ENCODE results near the gene SCOC. TPM values are rescaled to one million over a fixed set of nuclear protein-coding genes. Genes with fewer than 3 reads are reported as not detected.

SCOC gene
- total and polyA plus RNA-seq, 2 of the 13 experiments (the other 11 are each of a cell fraction or from before 2014, with no cell fraction given): 43.8 to 65.2 TPM

GRCh38 chr4:140344621-140345020, 28.8 kb upstream of the SCOC start (continued):
- no peak for TF ChIP-seq ZNF280D (CRISPR knock-in tag; IDR thresholded peaks at IDR 0.05)

- CTCF ChIA-PET (ENCODE audit: low intra/inter-chr PET ratio, low total read pairs): no interaction called here
- no peaks in the 10 kb centered on the region for H3K36me3 ChIP-seq (replicated peaks in 1 of 2; ENCODE audit: control insufficient read depth in 1 of 2, insufficient read depth in 2 of 2, low read length in 2 of 2)
- DNase-seq (ENCODE audit: low spot score) (no peak), ATAC-seq (no peak), FAIRE-seq (no peak)
- no peaks in the 10 kb centered on the region for H4K20me1 ChIP-seq (ENCODE audit: insufficient read depth, low read length)
- no peak overlapping the region for H3K9ac ChIP-seq (ENCODE audit: insufficient read depth, low read depth, low read length)
- H3K27ac ChIP-seq (ENCODE audit: extremely low read length, insufficient read depth, low read length): no peak overlapping the region
- in situ Hi-C loops (cut with HindIII; ENCODE audit: extremely low pct_ligation_motif_present, low pct_unique_long_range_greater_than_20kb) (no loop called here), intact Hi-C loops (cut with micrococcal nuclease; ENCODE audit: unreplicated experiment) (no loop called here)
- no peaks in the 10 kb centered on the region for H3K79me2 ChIP-seq (ENCODE audit: insufficient read depth, low read length)
- POLR2A ChIA-PET: no interaction called here
- H2AFZ ChIP-seq (ENCODE audit: low read length): no peak overlapping the region
- H3K4me1 ChIP-seq (ENCODE audit: insufficient read depth, low read length): peaks cover 5% of the 10 kb centered on the region; the same call in 1 of the 2 replicates
- no peak for TF ChIP-seq RARA (CRISPR knock-in tag; IDR thresholded peaks at IDR 0.05)
- TF ChIP-seq ARNT (IDR thresholded peaks at IDR 0.05): no peak
- no peak for TF ChIP-seq SOX6 (IDR thresholded peaks at IDR 0.05)
- TF ChIP-seq SOX6 (CRISPR knock-in tag; IDR thresholded peaks at IDR 0.05): no peak
- no peak for TF ChIP-seq FOXA3 (CRISPR knock-in tag; IDR thresholded peaks at IDR 0.05)
- no peak for TF ChIP-seq LBX2 (CRISPR knock-in tag; IDR thresholded peaks at IDR 0.05; ENCODE audit: borderline replicate concordance)
- no peak for TF ChIP-seq PAX8 (CRISPR knock-in tag; IDR thresholded peaks at IDR 0.05; ENCODE audit: borderline replicate concordance)
- TF ChIP-seq ZNF883 (CRISPR knock-in tag; IDR thresholded peaks at IDR 0.05; ENCODE audit: not compliant biosample characterization): no peak
- no TSS peak for BruUV-seq (replicated peaks)
- no peaks in the 10 kb centered on the region for H3K9me3 ChIP-seq (ENCODE audit: low read length)
- H3K4me3 ChIP-seq (replicated peaks in 1 of 3; ENCODE audit: insufficient read depth in 1 of 3, low read depth in 2 of 3, low read length in 3 of 3): no peak overlapping the region
- WGBS (ENCODE audit: low lambda C conversion rate): 78% methylated on average over 9 of the region's 9 CpGs
- no peak overlapping the region for H3K4me2 ChIP-seq (ENCODE audit: low read depth, low read length)
- H3K27me3 ChIP-seq (ENCODE audit: control insufficient read depth in 1 of 2, insufficient read depth in 2 of 2, low read length in 2 of 2): peaks cover 0 to 1% of the 10 kb centered on the region in 2 experiments; a peak in 1 of 5 replicates
Measured at GRCh38 chr4:140346136-140346535, 27.3 kb upstream of the SCOC start.
